NCI-H460 (cell line): ENCODE results near the gene ZNF362. TPM values are rescaled to one million over a fixed set of nuclear protein-coding genes. Genes with fewer than 3 reads are reported as not detected.

Experiments used
- DNase-seq: peaks from one replicate; pipeline ENCODE4 v3.0.0-alpha.2; 2016; ENCODE audit warnings: low read depth; ENCODE audit errors: extremely low read depth
- total RNA-seq: library from RNA; depleted of rRNA; stranded (reverse); fragments of >200 nt; shearing (Covaris generic); gene quantifications from 2 replicates; pipeline ENCODE4 v1.2.3, GENCODE V29; 2014

The ZNF362 gene
- total RNA-seq, 1 experiment from 2014 or later: 1.1 TPM

GRCh38 chr1:33323663-33324477 is 67.6 kb downstream of the ZNF362 start:
- DNase-seq: no peak

GRCh38 chr1:33324677-33325575 is 68.6 kb downstream of the ZNF362 start:
- DNase-seq: no peak

- DNase-seq: no peak
These were observed 70.5 kb downstream of the ZNF362 start for GRCh38 chr1:33326785-33327184.

GRCh38 chr1:33327587-33328325 is 71.5 kb downstream of the ZNF362 start:
- DNase-seq: no peak

- DNase-seq: no peak
These were observed 72.5 kb downstream of the ZNF362 start for GRCh38 chr1:33328817-33329216.

GRCh38 chr1:33329600-33330305 is 73.5 kb downstream of the ZNF362 start:
- no peak for DNase-seq

- DNase-seq: no peak
These were observed 74.1 kb downstream of the ZNF362 start for GRCh38 chr1:33330361-33330890.

- no peak for DNase-seq
These were observed 74.6 kb downstream of the ZNF362 start for GRCh38 chr1:33330906-33331305.

GRCh38 chr1:33331444-33332356 is 75.4 kb downstream of the ZNF362 start:
- DNase-seq: no peak

- DNase-seq: no peak
These were observed 76.1 kb downstream of the ZNF362 start for GRCh38 chr1:33332357-33332789.

GRCh38 chr1:33332881-33333280 is 76.6 kb downstream of the ZNF362 start:
- no peak for DNase-seq

GRCh38 chr1:33334081-33334552 is 77.8 kb downstream of the ZNF362 start:
- no peak for DNase-seq

- no peak for DNase-seq
These were observed 78.7 kb downstream of the ZNF362 start for GRCh38 chr1:33335020-33335419.

- no peak for DNase-seq
These were observed 80.3 kb downstream of the ZNF362 start for GRCh38 chr1:33336580-33336979.

GRCh38 chr1:33337441-33337840 is 81.1 kb downstream of the ZNF362 start:
- no peak for DNase-seq

- no peak for DNase-seq
These were observed 81.8 kb downstream of the ZNF362 start for GRCh38 chr1:33338048-33338439.

- no peak for DNase-seq
These were observed 82.3 kb downstream of the ZNF362 start for GRCh38 chr1:33338440-33339211.

- DNase-seq: no peak
These were observed 83.1 kb downstream of the ZNF362 start for GRCh38 chr1:33339413-33339812.
